Non-pigmented ciliary epithelial cell (primary cell): ENCODE data around the gene LSM2.
A peak's percentile ranks its signal among the peaks of the same experiment; 100 is the strongest.

Experiments used
- DNase-seq: peaks from one replicate; pipeline ENCODE4 v3.0.0-alpha.2; 2010; ENCODE audit warnings: low read depth

The LSM2 gene

DNA sequence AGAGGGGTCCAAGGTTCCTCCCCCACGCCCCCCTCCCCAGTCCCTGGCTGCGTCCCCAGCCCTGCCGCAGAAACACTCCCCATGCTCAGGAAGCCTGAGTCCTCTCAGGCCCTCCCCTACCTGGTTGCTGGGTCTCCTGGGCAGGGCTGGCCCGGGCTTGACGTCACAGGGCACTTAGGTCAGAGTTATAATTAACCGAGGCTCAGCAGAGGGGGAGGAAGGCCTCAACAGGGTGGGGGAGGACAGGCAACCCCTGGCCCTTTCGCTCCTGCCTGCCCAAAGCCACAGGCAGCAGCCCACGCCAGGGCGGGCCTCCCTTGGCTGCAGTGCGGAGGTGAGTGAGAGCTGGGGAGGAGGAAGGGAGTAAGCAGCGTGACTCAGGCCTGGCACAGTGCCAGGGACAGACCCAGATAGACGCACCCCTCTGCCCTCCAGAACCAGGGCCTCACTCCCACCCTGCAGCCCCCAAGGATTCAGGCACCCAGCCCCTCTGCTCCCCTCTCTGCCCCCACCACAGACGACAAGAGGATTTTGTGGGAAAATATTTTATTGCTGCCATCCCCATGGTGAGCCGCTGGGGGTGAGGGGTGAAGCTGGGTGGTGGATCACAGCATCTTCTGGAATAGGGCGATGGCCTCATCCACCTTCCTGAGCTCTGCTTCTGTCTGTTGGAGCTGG is 29.6 kb downstream of the LSM2 start, which contains the start of gene VWA7:
VWA7 (minus strand) TSS at position 340 of the 678 bp plus-strand sequence. CDS start 549 bp downstream, outside the sequence.
- no peak for DNase-seq

DNA sequence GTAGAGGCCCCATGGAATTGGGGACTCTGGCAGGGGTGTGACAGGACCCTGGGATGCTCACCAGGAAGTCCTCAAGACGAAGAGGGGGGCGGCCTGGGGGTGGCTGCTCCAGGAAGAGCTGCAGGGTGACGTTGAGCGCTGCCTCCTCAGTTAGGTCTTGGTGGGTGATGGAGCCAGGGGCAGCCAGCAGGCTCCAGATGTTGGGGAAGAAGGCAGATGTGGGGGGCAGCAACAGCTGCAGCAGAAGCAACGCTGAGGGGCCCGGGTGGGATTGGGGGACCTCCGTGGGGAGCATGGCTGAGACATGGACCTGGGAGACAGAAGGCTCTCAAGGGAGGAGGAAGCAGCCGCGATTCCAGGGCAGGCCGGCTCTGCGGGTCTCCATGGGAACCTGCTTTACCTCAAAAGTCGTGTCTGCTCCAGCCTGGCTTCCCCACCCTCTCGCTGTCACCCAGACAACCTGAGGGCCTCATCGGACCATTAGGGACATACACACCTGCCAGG is 30.2 kb downstream of the LSM2 start:
- DNase-seq: no peak

DNA sequence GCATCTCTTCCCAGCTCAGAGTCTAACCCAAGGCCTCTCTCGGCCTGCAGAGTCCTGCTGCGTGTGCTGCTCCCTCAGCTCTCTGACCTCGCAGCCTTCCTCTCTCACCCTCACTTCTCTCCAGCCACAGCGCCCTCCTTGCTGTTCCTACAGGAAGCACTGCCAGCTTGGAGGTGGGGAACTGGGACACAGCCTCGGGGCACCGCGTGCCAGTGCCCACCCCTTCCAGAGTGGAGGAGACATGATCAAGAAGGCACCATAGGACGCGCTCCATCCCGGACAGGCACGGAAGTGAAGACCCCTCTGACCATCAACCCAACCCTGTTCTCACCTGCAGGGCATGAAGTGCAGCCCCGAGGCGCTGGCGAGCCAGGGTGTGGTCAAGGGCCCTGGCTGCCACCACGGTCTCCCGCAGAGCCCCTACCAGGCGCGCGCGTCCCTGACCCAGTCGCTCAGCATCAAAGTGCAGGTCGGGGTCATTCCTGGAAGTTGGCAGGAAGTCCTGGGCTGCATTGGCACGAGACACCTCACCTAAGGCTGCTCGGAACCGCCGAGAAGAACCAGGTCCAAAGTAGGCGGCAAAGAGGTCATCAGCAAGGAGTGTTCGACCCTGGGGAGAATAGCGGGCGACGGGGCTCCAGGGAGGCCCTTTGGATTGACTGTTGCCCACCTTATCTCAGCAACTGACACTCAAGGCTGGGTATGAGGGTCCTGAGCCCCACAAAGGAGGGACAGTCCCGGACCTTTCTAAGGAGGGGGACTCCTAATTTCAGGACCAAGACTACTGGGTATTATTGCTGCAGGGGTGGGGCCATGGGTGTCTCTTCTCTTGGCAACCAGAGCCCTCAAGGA is 30.9 kb downstream of the LSM2 start:
- DNase-seq: no peak

DNA sequence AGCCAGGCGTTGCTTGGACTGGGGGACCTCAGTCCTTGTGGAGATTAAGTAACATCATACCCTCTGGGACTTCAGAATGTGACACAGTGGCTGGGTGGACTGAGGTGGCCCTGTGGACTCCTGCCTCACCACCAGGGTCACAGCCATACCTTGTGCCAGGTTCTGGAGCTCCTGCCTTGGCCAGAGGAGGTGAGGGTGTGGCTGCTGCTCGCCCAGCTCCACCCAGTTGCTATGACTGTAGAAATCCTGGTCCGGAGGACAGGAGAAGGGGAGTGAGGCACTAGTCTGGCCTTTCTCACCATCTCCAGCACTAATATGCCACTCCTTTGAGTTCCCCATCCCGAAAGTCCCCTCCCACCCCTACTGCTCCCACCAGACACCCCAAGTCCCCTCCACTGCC is 31.6 kb downstream of the LSM2 start:
- no peak for DNase-seq

DNA sequence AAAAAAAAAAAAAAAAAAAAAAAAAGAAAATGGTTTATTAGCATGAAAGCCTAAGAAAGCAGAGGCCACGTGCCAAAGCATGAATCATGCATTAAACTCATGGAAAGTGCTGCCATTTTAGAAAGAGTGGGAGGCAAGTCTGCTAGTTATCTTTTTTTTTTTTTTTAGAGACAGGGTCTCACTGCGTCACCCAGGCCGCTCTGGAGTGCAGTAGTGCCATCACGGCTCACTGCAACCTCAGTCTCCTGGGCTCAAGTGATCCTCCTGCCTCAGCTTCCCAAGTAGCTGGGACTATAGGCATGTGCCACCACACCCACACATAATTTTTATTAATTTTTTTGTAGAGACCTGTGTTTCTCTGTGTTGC is 34.8 kb downstream of the LSM2 start:
- no peak for DNase-seq

DNA sequence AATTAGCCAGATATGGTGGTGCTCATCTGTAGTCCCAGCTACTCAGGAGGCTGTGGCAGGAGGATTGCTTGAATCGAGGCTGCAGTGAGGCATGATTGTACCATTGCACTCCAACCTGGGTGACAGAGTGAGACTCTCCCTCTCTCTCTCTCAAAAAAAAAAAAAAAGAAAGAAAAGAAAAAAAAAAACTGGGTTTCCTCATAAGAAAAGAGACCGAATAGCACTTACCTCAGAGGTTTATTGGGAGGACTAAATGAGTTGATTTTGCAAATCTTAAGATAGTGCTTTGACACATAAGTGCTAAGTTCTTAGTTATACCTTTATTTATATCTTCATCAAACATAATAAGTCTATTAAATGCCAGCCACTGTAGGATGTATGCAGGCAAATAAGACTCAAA is 35.9 kb downstream of the LSM2 start:
- DNase-seq: no peak

DNA sequence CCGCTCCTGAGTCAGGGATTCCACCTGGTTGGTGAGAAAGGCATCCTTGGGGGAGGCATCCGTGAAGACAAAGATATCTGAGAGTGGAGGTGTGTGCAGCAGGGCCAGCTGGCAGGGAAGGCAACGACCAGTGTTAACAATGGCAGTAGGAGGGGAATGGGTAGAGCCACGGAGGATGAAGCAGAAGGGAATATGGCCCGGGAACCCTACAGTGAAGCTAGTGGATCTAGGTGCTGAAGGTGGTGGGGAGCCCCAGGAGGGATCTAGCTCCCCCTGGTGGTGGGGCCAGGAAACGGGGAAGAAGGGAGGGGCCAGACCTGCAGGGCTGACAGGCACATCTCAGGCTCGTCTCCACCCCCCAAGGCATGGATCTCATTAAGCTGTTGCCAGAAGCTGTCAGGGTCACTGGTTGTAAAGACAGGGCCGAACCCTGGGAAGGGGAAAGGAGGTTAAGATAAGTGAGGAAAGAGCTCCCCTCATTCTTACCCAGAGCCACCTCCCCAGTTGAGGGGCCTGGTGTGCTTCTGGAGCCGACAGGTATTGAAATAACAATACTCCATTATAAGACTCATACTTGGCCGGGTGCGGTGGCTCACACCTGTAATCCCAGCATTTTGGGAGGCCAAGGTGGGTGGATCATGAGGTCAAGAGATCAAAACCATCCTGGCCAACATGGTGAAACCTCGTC is 36.9 kb downstream of the LSM2 start:
- DNase-seq: no peak

DNA sequence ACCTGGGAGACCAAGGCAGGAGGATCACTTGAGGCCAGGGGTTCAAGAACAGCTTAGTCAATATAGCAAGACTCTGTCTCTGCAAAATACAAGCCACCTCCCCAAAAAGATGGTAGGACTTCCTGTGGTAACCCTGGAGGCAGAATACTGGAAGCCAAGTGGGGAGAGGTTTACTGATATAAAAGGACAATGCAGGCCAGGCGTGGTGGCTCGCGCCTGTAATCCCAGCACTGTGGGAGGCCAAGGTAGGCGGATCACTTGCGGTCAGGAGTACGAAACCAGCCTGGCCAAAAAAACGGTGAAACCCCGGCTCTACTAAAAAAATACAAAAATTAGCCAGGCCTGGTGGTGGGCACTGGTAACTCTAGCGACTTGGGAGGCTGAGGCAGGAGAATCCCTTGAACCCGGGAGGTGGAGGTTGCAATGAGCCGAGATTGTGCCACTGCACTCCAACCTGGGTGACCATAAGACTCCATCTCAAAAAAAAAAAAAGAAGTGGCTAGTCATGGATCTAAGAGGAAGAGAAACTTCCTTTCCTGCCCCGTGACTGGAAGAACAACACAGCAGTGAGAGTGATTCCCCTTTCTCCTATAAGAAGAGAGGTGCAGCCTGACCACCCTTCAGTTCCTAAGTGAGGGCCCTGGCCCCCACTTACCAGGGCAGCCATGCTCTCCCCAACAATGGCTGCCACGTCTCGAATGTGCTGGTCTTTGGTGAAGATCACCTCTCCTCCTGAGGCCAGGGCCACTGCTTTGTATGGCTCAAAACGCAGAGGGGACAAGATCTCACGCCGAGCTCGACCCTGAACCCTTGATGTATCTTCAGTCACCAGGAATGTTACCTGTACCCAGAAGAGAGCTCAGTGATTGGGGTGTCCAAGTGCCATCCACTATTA is 38.2 kb downstream of the LSM2 start:
- no peak for DNase-seq

DNA sequence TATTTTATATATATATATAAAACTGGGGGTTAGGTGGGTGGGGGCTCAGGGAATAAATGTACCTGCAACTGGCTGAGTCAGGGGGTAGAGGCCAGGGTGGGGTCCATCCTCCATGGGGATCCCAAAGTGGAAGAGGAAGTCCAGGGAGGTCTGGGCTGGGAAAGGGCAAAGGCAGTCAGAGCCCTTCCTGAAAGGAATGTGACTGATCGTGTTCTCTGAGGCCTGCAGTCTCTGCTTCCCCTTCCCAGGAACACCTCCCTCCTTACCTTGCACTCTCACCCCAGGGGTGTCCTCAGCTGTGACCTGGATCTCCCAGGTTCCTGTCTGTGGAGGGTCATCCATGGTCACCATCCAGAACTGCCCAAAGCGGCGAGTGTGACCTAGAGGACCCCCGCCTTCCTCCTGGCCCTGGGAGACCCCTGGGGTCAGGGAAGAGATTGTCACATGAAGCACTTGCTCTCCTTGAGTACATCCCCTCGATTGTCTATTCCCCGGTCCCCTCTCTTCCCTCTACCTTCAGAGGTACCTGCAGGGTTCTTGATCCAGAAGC is 39.6 kb downstream of the LSM2 start:
- DNase-seq: no peak

DNA sequence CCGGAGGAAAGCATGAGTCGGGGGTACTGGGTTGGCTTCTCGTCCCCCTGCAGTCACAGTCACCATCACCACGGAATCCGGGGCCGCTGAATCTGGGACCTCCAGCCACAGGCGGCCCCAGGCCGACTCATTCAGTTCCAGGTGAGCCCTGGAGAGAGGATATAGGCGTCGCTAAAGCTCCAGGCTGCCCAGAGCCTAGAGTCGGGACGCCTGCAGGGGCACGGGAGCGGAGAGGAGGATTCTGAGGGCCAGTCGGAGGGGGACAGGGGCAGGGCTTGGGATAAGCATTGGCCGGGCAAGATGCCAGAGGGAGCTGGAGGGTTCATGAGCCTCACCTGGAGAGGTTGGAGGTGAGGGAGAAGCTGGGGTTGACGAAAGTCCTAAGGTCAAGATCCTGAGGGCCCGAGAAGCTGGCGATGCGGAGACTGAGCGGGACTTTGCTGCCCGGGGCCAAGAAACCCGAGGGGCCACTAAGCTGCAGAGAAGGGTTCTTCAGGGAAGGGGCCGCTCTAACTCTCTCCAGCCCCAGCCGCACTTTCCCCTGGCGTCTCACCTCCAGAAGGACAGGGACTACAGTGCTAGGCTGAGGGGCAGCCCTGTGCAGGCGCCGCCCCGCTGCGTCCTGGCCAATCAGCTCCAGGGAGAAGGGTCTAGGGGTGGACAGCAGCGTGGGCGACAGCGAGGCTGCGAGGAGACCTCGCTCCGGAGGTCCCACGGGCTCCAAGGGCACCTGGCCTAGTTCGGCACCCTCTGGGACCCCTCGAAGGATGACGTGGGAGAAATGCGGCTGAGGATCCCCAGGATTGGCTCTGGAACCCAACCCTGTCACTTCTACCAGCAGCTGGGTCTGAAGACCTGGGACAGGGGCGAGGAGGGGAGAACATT is 40.6 kb downstream of the LSM2 start:
- no peak for DNase-seq

DNA sequence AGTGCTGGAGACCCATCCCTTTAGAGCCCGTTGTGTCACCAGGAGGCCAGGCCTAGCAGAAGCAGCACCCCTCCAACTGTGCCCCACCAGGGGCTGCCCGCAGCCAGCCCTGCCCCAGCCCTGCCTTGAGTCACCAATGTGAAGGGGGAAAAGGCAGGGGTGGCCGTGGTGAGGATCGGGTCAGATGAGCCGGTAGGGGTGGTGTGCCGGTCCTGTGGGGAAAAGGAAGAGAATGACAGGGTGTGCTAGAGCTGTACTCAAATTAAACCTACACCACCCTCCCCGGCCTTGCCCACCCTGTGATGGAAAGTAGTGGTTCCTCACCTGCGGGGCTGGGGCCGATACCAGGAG is 41.2 kb downstream of the LSM2 start:
- no peak for DNase-seq

DNA sequence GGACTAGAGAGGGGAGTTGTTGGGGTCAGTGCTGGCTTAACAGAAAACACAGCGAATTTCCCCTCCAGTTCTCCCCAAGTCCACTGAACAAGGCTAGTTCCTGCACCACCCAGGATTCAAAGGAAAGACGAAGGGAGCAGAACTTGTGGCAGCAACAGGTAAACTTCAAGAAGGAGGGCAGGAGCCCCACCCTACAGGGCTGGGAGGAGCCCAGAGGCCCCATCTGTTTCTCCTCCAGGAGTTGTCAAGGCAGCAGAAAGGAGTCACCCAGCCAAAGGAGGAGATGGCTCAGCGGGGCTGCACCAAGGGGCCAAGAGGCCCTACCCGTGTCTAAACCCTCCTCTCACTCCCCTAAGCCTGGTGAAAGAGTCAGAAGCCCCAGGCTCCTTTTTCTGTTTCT is 42.6 kb downstream of the LSM2 start:
- DNase-seq: no peak

DNA sequence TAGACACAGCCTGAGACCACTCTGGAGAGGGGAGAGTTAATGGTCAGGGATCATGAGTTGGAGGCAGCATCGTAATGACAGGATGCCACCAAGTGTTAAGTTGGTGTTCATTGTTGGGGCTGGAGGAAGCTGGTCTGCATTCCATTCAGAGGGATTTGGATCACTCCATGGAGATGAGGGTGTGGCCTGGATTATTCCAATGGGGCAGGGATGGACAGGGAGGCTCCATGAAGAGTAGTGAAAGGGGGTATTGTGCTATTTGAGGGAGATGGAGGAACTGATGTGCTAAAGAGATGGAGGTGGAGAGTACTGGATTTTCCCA is 43.2 kb downstream of the LSM2 start:
- DNase-seq: no peak

DNA sequence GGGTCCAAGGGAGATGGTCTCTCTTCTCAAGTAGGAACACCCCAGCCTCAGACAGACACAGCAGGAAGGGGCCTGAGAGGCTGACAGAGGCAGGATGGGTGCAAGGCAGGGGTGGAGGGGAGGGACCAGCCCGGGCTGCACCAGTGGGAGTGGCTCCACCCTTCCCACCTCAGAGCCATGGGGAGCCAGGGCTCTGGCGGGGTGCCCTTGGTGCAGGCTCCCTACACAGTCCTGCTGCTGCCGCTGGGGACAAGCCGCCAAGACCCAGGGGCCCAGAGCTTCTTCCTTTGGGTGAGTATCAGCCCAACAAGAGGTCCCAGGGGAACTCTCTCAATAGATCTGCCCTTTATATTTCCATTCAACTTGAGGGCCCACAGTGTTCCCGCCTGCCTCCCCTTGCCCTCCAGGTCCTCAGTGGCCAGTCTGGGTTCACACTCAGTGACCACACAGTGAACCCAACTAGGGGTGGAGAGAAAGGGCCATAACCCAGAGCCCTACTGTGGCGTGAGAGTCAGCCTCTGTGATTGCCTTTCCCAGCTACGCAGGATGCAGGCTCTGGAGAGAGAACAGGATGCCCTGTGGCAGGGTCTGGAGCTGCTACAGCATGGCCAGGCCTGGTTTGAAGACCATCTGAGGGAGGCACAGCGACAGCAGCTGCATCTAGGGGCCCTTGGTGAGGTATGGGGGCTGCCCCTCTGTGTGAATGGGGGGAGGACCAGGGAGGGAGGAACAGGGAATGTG is 43.7 kb downstream of the LSM2 start:
- DNase-seq: no peak

DNA sequence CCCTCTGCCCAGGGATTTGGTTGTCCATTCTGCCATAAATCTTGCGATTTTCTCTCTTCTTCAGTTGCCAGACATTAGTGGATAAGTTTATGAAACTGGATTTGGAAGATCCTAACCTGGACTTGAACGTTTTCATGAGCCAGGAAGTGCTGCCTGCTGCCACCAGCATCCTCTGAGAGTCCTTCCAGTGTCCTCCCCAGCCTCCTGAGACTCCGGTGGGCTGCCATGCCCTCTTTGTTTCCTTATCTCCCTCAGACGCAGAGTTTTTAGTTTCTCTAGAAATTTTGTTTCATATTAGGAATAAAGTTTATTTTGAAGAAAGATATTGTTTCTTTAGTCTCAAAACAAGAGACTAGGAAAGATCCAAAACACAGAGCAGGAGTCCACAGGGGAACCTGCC is 44.4 kb downstream of the LSM2 start, which contains the start of gene SAPCD1:
SAPCD1 (plus strand) TSS at position 301 of the 400 bp plus-strand sequence. CDS start 399 bp downstream, outside the sequence.
- no peak for DNase-seq

DNA sequence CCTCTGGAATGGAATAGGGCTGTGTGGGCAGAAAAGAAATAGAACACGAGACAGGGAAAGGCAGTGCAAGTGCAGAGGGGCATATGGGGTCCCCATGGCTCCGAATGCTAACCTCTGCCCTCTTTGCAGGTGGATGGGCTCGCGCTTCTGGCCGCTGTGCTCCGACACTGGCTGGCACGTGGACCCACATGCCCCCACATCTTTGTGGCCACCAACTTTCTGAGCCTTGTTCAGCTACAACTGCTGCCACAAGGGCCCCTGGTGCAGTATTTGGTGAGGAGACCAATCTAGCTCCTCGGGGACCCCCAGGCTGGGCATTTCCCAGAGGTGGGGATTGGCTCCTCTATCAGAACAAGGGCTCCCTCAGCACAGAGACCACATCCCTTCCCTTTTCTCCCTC is 45.4 kb downstream of the LSM2 start:
- DNase-seq: no peak

DNA sequence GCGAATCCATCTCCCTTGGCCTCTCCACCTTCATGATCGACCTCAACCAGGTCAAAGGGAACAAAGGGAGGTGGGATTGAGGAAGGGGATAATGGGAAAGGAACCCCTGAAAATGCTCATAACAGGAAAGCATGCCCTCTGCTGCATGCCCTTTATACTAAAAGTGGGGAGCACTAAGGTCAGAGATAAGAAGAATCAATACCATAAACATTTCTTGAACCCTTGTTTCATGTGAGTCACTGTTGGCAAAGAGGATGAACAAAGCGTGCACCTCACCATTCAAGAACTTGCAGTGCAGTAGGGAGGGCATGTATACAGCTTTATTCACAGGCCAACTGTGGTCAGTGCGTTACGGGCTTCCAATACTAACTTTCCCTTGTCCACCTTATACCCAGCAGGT is 46.0 kb downstream of the LSM2 start:
- no peak for DNase-seq

DNA sequence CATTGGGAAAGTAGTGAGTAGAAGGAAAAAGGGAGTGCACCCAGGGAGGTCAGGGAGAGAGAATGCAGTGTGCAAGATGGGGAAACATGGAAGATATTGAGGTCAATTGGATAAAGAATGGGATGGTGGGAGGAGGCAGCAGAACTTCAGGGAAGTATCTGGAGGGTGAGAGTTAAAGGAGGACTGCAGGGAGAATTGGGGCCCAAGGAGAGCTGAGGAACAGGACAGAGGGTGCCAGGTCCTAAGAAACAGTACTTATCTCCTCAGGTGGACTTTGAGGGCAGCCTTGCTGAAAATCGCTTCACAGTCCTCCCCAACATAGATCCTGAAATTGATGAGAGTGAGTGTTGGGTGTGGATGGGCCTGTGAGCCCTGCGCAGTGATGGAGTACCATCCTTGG is 48.5 kb downstream of the LSM2 start:
- DNase-seq: no peak

DNA sequence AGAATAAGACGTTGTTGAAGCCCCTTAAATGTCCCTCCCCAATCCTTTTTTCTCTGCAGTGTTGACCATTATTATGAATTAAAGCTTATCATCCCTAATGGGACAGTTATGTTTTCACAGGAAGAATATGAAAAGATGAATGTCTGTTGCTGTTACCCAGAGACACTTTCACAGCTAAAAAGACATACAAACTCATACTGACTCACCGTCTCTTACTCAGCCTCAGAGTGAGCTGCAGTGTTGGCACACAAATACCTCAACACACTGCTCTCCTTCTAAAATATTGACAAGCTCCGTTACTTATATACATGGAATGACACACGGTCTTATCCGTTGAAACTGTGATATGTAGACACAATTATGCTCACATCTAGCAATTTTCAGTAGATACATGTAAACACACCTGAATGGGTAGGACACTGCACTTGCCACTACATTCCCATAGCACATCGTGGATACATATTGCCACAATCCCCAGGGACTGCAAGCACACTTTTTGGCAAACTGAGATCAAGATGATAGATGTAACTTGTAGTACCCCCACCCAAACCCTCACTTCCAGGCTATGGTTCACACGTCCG is 53.9 kb downstream of the LSM2 start:
- DNase-seq: peak; percentile 67
